K562 (cell line): ENCODE measurements around the gene TREH. TPM values are rescaled to one million over a fixed set of nuclear protein-coding genes. Genes with fewer than 3 reads are reported as not detected.

ENCODE experiments used
- HSF4 ChIP-seq: fragments of 250-450 bp; sonication (Bioruptor Pico); IDR thresholded peaks from 2 replicates; pipeline ENCODE4 v2.1.2; 2022; ENCODE audit warnings: mild to moderate bottlenecking, moderate library complexity, borderline replicate concordance
- ILF3 ChIP-seq: fragments of 450-650 bp; IDR thresholded peaks from 2 replicates; pipeline ENCODE4 v1.6.1; 2018; ENCODE audit warnings: antibody characterized with exemption, mild to moderate bottlenecking, moderate library complexity, borderline replicate concordance
- MGA ChIP-seq: fragments of 450-650 bp; IDR thresholded peaks from 2 replicates; pipeline ENCODE4 v1.6.1; 2016; ENCODE audit warnings: mild to moderate bottlenecking, moderate library complexity
- PRDM10 ChIP-seq: fragments of 450-650 bp; IDR thresholded peaks from 2 replicates; pipeline ENCODE4 v1.6.1; 2018; ENCODE audit not compliant: partially characterized antibody
- RBM25 ChIP-seq: fragments of 200-400 bp; formaldehyde crosslinking; IDR thresholded peaks from 2 replicates; pipeline ENCODE4 v1.6.1; 2018; ENCODE audit warnings: low read length, low read depth, moderate library complexity; ENCODE audit not compliant: severe bottlenecking
- ZNF408 ChIP-seq: fragments of 250-450 bp; sonication (Bioruptor Pico); IDR thresholded peaks from 2 replicates; pipeline ENCODE4 v1.4.0; 2020; ENCODE audit warnings: low read depth, mild to moderate bottlenecking, moderate library complexity
- polyA plus RNA-seq, 8 experiments: library from polyadenylated mRNA; depleted of rRNA in 4 of 8; stranded (reverse) in 5 of 8; unstranded in 3 of 8; fragments of >200 nt; fragmentation: Nextera tagmentation in 2 of 8; fragmentation: Illumina TruSeq in 1 of 8; extraction: Ambion mirVana in 2 of 8; extraction: Trizol in 1 of 8; gene quantifications; 2 replicates each; pipeline versions ENCODE4 v1.2.1 to v1.2.3, GENCODE V29; 2011 to 2014; ENCODE audit warnings: inconsistent platforms in 1 of 8, missing spikeins in 1 of 8
- total RNA-seq, 7 experiments: library from RNA; depleted of rRNA in 6 of 7; stranded (reverse); fragments of >200 nt in 6 of 7; fragmentation: Illumina TruSeq in 2 of 7; extraction: Trizol in 2 of 7; gene quantifications; 2 replicates each; pipeline versions ENCODE4 v1.2.1 to v1.2.3, GENCODE V29; 2011 to 2021; ENCODE audit warnings: low replicate concordance in 1 of 7
- TF ChIP-seq, protein P1 (sequence below): fragments of 450-650 bp; IDR thresholded peaks from 2 replicates; pipeline ENCODE4 v1.6.1; 2017; ENCODE audit warnings: mild to moderate bottlenecking, moderate library complexity

The TREH gene
- total and polyA plus RNA-seq, 9 of the 15 experiments (the other 6 are each of a cell fraction or from before 2014, with no cell fraction given): 0.09 to 0.20 (median 0.11) TPM; not detected in 6

DNA sequence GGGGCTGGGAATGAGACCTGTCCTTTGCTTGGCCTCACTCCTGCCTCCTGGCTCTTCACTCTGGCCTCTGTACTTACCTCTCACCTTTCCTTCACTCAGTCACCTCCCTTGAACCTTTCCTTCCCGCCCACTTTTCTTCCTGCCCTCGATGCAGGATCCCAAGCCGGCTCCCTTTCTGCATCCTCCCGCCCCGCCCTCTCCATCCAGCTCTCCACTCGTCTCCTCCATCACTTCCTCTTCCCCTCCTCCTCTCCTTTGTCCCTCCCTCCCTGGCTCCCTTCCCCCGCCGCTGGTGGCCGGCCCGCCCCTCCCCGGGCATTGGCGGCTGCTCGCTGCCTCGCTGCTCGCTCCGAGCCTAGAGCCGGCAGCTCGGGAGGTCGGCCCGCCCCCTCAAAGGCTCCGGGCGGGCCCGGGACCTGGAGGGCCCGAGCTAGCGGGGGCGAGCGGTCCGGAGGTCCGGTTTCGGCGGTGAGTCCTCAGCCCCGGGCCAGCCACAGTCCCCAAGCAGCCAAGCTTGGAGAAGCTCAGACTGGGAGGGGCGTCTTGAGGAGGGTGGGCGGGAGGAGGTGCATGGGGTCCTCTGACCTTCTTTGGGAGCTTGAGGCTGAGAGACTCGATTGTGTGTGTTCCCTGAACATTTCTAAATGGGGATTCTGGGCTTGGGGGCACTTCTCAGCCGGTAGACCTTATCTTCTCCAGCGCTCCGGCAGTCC, 58.2 kb downstream of the TREH start (continued):
- TF ChIP-seq MGA: no peak
- TF ChIP-seq, protein P1, sequence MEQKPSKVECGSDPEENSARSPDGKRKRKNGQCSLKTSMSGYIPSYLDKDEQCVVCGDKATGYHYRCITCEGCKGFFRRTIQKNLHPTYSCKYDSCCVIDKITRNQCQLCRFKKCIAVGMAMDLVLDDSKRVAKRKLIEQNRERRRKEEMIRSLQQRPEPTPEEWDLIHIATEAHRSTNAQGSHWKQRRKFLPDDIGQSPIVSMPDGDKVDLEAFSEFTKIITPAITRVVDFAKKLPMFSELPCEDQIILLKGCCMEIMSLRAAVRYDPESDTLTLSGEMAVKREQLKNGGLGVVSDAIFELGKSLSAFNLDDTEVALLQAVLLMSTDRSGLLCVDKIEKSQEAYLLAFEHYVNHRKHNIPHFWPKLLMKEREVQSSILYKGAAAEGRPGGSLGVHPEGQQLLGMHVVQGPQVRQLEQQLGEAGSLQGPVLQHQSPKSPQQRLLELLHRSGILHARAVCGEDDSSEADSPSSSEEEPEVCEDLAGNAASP: no peak
- TF ChIP-seq RBM25: no peak
- peak; percentile 48 for TF ChIP-seq PRDM10
- TF ChIP-seq HSF4 (CRISPR knock-in tag): no peak
- TF ChIP-seq ZNF408 (CRISPR knock-in tag): no peak
- TF ChIP-seq ILF3: no peak
